ENCODE results near the gene KLHDC4.
A peak's percentile ranks its signal among the peaks of the same experiment; 100 is the strongest.
"Not testable (repeated sequence)": the region's sequence is repeated elsewhere in the genome, so short reads cannot be mapped to it uniquely, and the experiment has no call there.

Gene KLHDC4

GRCh38 chr16:87721622-87722585 lies 43.9 kb downstream of the KLHDC4 start:
- FAIRE-seq (no peak), DNase-seq (ENCODE audit: low spot score) (no peak)

- FAIRE-seq (no peak), DNase-seq (ENCODE audit: low spot score) (no peak)
These were observed 45.3 kb downstream of the KLHDC4 start for GRCh38 chr16:87720446-87720845.

- not testable (repeated sequence) for DNase-seq (ENCODE audit: low spot score); FAIRE-seq
These were observed 47.0 kb downstream of the KLHDC4 start for GRCh38 chr16:87718831-87719230.

GRCh38 chr16:87715658-87716057 lies 50.1 kb downstream of the KLHDC4 start:
- no peak for FAIRE-seq
- peak; percentile 39 for DNase-seq (ENCODE audit: low spot score)

GRCh38 chr16:87715231-87715630 lies 50.6 kb downstream of the KLHDC4 start:
- no peak for DNase-seq (ENCODE audit: low spot score)
- no peak for FAIRE-seq

- FAIRE-seq = no peak
- DNase-seq (ENCODE audit: low spot score) = no peak
These were observed 52.1 kb downstream of the KLHDC4 start for GRCh38 chr16:87713451-87714229.

GRCh38 chr16:87712184-87712762 lies 53.5 kb downstream of the KLHDC4 start:
- FAIRE-seq = no peak
- DNase-seq (ENCODE audit: low spot score) = no peak

- DNase-seq (ENCODE audit: low spot score) (no peak), FAIRE-seq (no peak)
These were observed 54.9 kb downstream of the KLHDC4 start for GRCh38 chr16:87710887-87711286.

GRCh38 chr16:87709677-87710076 lies 56.1 kb downstream of the KLHDC4 start:
- no peak for DNase-seq (ENCODE audit: low spot score)
- FAIRE-seq = no peak

- DNase-seq (ENCODE audit: low spot score) = no peak
- no peak for FAIRE-seq
These were observed 56.7 kb downstream of the KLHDC4 start for GRCh38 chr16:87708881-87709638.

- FAIRE-seq = no peak
- DNase-seq (ENCODE audit: low spot score) = no peak
These were observed 57.8 kb downstream of the KLHDC4 start for GRCh38 chr16:87707714-87708580.

GRCh38 chr16:87707097-87707496 lies 58.7 kb downstream of the KLHDC4 start:
- FAIRE-seq = no peak
- no peak for DNase-seq (ENCODE audit: low spot score)

GRCh38 chr16:87706278-87707000 lies 59.3 kb downstream of the KLHDC4 start:
- FAIRE-seq (no peak), DNase-seq (ENCODE audit: low spot score) (no peak)

- no peak for DNase-seq (ENCODE audit: low spot score)
- FAIRE-seq = no peak
These were observed 60.0 kb downstream of the KLHDC4 start for GRCh38 chr16:87705771-87706277.

- DNase-seq (ENCODE audit: low spot score) (no peak), FAIRE-seq (no peak)
These were observed 60.9 kb downstream of the KLHDC4 start for GRCh38 chr16:87704754-87705353.

GRCh38 chr16:87703835-87704375 lies 61.9 kb downstream of the KLHDC4 start:
- DNase-seq (ENCODE audit: low spot score) (no peak), FAIRE-seq (no peak)

GRCh38 chr16:87703071-87703470 lies 62.7 kb downstream of the KLHDC4 start:
- DNase-seq (ENCODE audit: low spot score) = no peak
- FAIRE-seq = no peak

- DNase-seq (ENCODE audit: low spot score) (no peak), FAIRE-seq (no peak)
These were observed 63.4 kb downstream of the KLHDC4 start for GRCh38 chr16:87702325-87702811.

Data from RCC 7860 (cell line).